NCI-H345 treated with DMSO at 0.1 percent for 48 hours (cell line): ENCODE data around the gene TRMT1.

Experiments
- DNase-seq: peaks from one replicate; lab custom pipeline; 2025; ENCODE audit not compliant: unreplicated experiment; lab: John Stamatoyannopoulos, UW

TRMT1 gene

DNA sequence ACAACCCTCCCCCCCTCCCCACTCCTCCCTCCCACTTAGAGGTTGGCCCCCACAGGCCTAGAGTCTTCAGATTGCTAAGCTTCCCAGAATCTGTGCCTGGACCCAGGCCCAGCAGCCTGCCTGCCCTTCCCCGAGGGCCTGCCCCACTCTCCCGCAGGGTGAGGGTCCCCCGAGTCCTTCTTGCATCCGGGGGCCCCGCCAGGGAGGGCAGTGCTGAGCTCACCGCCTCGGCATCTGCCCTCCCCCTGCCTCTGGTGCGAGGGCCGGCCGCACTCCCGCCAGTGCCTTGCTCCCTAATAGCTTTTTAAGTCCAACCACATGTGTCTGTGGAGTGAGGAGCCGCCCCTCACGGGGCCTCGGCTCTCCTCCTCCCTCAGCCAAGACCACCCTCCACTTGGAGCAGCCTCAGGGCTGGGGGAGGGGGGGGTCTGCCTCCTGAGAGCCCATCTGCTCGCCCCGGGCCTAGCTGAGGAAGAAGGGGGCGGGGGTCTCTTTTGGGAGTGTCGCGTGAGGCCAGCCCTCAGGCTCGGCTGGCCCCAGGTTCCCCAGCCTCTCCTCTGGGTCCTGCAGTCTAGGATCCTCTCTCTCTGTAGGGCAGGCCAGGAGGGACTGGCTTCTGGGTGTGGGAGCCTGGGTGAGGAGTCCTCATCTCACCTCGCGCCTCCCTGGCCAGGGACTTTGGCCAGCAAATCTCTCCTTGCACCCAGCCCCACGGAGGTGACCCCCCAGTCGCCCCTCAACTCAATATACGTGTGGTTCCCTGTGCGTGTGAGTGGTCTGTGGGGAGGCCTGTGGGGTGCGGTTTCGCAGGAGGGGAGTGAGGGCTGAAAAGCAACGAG, 61.1 kb downstream of the TRMT1 start:
- no peak for DNase-seq
